HG03354 (cell line): ENCODE measurements around the gene FBXO11.
"Not testable (repeated sequence)": the region's sequence is repeated elsewhere in the genome, so short reads cannot be mapped to it uniquely, and the experiment has no call there.

Experiments
- ATAC-seq: cut with Tn5 transposase; IDR thresholded peaks from one replicate; pipeline ENCODE4 v1.9.1; 2021; ENCODE audit warnings: mild to moderate bottlenecking; ENCODE audit not compliant: unreplicated experiment, poor library complexity, severe bottlenecking

The FBXO11 gene

GRCh38 chr2:47899915-47900816 lies 6.1 kb downstream of the FBXO11 start:
- no peak for ATAC-seq

DNA sequence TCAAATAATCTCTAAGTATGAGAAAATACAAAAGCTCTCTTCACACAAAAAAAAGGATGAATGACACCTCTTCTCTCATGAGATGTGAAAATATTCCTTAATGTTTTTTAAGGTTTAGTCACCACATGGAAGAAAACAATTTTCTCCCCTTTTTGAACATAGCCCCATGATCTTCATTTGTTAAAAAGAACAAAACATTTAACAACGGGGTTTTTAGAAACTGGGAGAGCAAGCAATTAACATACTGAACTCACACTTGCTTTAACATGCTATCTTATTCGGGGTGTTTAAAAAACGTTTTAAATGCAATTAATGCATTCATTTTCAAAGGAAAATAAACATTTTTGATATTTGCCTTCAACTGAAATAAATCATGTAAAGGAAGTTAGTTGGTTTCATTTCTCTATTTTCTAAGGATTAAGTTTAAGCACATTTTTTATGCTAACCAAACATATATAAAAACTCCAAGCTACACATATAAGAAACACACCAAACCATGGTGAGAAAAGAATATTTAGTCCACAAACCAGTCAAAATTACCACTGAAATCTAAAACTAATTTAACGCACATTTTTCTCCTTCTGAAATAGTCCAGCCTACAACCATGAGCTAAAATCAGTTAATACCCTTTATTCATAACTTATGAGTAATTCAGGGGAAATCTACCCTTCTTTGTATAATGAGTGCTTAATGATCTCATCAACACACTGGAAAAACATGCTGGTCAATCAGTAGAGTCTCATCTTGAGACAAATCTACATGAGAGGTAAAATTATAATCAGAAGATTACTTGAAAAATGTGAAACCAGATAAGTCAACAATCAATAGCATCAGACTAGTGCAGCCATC lies 8.2 kb downstream of the FBXO11 start:
- peak; percentile 81 for ATAC-seq

GRCh38 chr2:47897191-47897882 lies 9.0 kb downstream of the FBXO11 start:
- not testable (repeated sequence) for ATAC-seq

DNA sequence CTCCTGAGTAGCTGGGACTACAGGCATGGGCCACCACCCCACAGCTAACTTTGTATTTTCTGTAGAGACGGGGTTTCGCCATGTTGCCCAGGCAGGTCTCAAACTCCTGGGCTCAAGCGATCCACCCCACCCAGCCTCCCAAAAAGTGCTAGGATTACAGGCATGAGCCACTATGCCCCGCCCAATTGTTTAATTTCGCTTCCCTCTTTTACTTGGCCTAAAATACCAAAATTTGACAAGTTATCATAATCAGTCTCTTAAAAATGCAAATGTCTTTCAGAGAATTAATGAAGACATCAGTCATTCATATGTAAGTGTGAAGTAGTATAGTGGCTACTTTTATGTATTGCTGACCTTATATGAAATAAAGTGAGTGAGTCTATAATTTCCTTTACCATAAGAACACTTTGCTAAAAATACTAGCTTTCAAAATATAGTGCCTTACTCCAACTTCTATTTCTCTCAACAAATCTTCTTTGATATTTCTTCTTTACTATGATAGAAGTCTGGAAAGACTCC lies 9.8 kb downstream of the FBXO11 start:
- ATAC-seq = no peak

- no peak for ATAC-seq
Measured at GRCh38 chr2:47893771-47894170, 12.5 kb downstream of the FBXO11 start.

- ATAC-seq = no peak
Measured at GRCh38 chr2:47892338-47892730, 14.0 kb downstream of the FBXO11 start.

DNA sequence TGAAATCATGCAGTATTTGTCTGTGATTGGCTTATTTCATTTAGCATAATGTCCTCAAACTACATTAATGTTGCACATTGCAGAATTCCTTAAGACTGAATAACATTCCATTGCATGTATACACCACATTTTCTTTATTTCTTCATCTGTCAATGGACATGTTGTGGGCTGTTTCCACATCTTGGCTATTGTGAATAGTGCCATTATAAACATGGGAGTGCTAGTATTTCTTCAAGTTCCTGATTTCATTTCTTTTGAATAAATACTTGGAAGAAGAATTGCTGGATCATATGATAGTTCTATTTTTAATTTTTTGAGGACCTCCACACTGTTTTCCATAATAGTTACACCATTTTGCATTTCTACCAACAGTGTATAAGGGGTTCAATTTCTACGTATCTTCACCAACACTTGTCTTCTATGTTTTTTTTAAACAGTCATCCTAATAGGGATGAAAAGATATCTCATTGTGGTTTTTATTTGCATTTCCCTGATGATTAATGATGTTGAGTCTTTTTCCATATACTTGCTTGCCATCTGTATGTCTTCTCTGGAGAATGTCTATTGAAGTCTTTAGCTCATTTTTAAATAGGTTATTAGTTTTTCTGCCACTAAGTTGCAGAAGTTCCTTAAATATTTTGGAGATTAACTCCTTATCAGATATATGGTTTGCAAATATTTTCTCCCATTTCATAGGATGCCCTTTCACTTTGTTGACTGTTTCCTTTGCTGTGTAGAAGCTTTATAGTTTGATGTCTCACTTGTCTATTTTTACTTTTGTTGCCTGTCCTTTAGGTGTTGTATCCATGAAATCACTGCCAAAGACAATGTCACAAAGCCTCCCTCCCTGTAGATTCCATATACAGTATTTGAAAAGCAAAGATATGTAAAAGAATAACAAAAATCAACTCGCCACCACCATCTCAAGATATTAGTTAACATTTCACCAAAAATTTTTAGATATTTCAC lies 14.6 kb downstream of the FBXO11 start:
- ATAC-seq = no peak

GRCh38 chr2:47890711-47891368 lies 15.5 kb downstream of the FBXO11 start:
- no peak for ATAC-seq

DNA sequence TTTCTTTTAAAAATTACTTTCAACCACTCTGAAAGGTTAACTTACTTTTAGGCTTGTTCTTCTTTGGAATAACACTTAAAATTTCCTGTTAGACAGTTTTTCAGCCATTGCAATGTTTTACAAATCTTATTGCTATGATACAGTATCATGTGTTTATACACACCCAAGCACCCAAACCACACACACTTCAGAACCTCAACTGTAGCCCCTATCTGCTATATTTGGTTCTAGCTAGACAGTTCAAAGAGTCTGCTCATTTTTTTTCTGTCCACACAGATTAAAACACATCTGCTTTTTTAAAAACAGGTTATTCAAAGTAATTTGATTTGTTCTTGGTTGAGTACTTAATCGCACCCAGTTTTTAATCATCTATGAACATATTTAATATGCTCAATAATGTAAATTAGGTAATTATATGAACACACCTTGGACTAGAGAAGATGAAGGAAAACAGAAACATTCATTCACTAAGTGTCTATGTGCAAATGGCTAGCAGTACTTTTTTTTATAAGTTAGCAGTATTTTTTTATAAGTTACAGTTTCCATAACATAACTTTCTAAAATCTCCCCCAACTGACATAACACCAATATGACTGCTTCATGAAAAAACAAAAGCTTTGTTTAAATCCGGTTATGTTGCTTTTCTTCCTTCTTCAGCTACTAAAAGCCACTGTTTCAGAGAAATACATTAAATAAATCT lies 17.6 kb downstream of the FBXO11 start:
- ATAC-seq = no peak

DNA sequence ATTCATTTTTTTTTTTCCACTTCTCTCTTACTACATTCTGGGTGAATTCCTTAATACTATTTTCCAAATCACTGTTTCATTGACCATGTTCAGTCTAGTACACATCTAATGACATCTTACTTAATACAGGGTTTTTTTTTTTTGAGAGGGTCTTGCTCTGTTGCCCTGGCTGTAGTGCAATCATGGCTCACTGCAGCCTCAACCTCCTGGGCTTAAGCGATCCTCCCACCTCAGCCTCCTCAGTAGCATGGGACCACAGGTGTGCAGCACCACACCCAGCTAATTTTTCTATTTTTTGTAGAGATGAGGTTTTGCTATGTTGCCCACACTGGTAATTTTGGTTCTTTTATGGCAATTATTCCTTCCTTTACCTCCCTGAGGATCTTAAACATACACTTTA lies 29.4 kb downstream of the FBXO11 start:
- no peak for ATAC-seq

DNA sequence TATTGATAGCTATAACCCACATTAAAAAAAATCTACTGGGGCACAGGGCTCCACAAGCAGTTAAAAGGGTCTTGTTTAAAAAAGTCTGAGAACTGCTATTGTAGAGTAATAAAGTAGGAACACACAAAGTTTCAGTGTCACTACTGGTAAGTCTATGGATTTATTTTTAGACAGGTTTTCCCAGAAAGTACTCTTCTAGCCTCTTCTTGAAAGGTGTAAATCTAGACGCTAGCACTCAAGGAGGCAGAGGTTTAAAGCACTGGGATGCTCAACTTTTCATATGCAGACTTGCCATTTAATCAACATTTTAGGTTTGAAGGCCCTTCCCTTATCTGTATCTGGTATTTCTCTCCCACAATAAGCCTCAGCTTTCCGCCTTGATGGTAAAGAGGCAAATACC lies 33.4 kb downstream of the FBXO11 start:
- no peak for ATAC-seq

DNA sequence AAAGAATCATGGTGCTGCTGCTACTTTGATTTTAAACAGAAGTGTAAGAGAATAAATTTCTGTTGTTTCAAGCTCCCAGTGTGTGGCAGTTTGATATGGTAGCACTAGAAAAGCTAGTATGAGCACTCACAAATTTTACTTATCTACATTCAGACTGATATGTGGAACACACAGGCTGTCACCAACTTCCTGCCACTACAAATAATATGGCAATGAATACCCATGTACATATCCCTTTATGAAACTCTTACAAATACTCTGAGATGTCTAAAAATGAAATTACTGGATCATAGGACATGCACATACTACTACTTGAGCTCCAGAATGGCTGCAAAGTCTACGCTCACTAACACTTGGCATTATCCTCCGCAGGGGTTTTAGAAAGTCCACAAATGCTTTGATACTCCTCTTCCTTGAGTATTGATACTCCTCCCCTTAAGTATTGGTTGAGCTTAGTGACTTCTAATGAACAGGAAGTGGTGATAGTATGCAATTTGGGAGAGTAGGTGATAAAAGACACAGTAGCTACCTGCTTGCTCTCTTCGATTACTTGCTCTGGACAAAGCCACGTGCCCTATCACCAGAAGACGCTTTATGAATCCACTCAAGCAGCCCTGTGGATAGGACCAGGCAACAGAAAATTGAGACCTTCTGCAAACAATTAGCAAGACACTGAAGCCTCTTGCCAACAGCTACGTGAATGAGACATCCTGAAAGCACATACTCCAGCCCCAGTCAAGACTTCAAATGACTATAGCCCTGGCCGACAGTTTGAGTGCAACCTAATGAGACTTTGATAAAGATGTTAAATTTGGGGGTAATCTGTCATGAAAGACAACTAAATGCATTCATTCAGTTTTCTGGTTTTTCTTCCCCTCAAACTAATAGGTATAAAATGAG lies 35.4 kb downstream of the FBXO11 start:
- ATAC-seq = no peak

DNA sequence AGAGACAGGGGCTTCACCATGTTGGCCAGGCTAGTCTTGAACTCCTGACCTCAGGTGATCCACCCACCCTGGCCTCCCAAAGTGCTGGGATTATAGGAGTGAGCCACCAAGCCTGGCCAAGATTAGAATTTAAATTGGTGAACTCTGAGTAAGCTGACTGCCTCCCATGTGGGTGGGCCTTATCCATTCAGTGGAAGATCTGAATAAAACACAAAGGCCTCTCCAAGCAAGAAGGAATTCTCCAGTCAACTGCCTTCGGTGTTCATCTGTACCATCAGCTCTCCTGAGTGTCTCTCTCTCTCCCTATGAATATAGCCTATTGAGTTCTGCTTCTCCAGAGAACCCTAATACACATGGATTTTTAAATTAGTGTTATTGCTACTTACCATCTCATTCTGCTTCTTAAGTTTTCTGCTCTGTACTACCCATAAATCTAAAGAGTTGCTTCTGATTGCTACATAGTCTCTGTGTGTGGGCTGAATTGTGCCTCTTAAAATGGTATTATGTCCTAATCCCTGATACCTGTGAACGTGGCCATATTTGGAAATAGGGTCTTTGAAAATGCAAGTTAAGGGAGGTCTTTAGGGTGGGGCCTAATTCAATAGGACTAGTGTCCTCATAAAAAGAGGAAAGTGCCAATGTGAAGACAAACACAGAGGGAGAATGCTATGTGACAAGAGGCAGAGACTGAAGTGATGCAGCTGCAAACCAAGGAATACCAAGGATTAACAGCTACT lies 36.3 kb downstream of the FBXO11 start:
- ATAC-seq = no peak

DNA sequence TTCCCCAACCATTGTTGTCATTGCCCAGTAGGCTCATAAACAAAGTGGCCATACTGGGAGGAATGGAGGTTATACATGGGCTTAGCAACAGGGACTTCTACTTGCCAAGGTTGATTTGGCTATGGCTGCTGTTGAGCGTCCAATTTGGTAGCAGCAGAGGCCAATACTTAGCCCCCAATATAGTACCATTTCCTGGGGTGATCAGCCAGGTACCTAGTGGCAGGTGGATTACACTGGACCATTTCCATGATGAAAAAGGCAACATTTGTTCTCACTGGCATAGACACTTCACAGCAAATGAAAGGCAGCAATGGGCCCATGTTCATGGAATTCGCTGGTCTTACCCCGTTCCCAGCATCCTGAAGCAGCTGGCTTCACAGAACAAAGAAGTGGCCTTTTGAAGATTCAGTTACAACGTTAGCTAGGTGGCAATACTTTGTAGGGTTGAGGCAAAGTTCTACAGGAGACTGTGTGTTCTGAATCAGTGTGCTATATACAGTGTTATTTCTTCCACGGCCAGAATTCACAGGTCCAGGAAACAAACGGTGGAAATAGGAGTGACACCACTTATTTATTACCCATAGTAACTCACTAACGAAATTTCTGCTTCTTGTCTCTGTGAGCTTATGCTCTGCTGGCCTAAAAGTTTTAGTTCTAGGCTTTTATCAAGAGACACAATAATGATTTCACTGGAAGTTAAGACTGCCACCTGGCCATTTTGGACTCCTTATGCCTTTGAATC lies 37.5 kb downstream of the FBXO11 start:
- ATAC-seq = no peak

GRCh38 chr2:47867205-47867604 lies 39.1 kb downstream of the FBXO11 start:
- no peak for ATAC-seq

DNA sequence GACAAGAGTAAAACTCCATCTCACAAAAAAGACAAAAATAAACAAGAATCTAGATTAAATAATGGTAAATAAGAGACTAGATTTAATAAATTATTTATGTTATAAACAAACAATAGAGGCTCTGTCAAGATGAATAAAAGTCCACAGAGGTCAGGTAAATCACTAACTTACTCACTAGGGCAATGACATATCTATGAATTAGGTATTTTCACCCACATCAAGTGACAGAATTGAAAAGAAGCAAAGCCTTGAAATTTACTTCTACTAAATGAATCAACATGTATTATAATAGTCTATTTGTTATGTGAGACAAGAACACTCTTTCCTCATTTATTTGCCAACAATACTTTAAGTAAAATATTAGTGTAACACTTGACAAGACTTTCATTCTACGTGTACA lies 41.7 kb downstream of the FBXO11 start:
- ATAC-seq = no peak
